Activated CD8-positive, alpha-beta memory T cell treated with anti-CD3 and anti-CD28 coated beads for 48 hours (primary cell): ENCODE measurements around the gene CEMP1.

Source experiments
- DNase-seq, 3 experiments: peaks; one replicate each; pipeline ENCODE4 v3.0.0-alpha.2; 2020; ENCODE audit warnings: low read depth in 2 of 3, low spot score in 2 of 3

Gene CEMP1

DNA sequence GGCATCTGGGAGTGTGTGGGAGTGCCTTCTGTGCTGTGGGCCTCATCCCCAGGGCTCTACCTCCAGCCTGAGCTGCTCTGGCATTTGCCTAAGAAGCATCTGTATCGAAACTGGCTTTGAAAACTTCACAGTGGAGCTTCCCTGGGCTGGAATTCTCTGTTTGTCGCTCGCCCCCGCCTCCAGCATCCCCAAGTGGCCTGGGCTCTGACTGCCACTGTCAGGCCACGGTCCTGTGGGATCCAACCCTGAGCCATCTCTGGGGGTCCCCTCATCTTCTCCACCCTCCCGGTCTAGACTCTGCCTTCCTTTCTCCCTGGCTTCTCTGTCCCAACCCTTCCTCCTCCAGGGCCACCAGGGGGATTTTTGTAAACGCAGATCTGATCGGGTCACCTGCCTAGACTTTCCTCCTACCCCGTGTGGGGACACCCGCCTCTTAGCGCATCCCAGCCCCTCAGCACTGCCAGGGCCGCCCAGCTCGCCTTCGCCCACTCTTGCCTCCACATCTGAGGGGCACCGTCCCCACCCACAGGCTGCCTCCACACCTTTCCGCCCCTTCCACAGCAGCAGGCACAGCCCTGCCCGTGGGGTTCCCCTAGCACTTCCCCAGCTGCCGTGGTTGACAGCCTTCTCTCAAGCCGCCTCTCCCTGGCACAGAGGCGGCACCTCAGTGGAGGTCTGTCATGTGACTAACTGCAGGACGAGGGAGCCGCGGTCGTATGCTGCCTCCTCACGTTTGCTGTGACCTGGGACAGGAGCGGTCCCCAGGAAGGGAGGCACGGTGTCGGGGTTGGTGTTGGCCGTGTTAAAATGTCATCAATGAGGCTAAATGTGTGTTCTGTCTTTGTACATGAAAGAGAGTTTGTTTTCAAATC lies 44.3 kb downstream of the CEMP1 start:
- DNase-seq = peak in 1 of 3 experiments; percentile 47

- DNase-seq = no peak
These were observed 45.2 kb downstream of the CEMP1 start for GRCh38 chr16:2485811-2486507.

DNA sequence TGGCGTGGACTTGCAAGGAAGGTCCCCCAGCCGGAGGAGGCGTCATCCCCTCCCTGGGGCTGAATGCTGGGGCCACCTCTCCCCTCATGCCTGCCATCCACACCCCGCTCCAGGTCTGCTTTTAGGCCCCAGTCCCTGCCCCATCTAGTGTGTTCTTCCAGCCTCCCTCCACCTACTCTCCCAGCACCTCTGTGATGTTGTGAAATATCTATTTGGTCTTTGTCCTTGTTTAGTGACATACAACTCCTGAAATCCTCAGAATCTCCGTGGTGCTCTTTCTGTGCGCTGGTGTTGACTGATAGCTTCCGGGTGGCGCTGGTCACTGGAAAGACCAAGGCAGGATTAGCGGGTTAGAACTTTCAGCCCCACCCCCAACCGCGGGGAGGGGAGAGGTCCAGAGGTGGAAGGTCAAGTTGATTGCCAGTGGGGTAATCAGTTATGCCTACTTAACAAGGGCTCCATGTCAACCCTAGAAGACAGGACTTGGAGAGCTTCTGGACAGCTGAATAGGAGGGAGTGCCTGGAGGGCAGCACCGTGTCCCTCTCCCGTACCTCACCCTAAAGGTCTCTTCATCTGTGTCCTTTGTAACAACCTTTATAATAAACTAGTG lies 46.2 kb downstream of the CEMP1 start:
- no peak for DNase-seq

GRCh38 chr16:2483939-2484897 lies 47.0 kb downstream of the CEMP1 start:
- no peak for DNase-seq

DNA sequence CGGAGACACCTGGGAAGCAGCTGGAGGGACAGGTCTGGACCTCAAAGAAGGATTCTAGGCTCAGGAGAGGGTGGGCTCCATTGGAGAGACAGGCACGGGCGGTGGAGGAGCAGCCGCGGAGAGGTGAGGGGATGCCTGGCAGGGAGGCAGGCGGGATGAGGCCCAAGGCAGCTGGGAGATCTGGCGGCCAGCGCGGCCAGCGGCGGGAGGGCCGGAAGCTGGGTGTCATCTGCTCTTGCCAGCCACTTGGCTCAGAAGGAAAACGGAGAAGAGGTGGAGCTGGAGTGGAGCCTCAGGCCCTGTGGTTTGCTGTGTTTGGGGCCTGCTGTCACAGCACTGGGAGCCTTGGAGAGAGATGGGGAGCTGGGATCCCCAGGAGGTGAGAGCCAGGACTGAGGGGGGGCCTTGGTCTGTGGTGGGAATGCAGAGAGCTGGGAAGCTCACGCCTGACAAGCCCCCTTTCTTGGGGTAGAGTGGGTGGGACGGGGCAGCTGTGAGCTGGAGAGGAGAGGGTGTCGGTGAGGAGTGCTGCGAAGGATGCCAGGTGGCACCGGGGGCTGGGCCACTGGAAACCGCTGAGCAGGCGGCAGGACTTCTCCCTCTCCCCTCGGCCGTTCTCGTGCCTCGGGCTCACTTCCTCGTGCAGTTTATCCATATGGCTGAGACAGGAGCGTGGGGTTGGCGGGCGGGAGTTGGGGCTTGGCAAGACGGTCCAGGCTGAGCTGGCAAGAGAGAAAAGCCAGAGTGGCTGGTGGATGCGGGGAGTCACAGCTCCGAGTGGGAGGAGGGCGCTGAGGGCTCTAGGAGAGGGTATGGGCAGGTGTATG lies 48.3 kb downstream of the CEMP1 start:
- no peak for DNase-seq

DNA sequence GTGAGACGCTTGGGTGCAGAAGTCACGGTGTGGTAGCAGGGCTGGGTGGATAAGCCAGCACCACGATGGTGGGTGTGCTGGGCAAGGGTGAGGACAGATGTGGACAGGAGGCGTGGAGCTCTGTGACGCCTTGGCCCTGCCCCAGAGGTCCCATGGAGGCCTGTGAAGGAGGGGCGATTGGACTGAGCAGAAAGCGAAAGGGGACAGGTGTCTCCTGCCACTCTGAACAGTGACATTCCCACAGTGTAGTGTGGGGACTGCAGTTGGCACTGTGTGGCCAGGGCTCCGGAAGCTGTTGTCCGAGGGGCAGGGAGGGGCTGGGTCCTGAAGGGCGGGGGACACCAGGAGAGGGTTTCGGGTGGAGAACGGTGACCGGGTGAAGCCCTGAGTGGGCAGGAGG lies 49.0 kb downstream of the CEMP1 start:
- DNase-seq = no peak

- DNase-seq = no peak
These were observed 49.5 kb downstream of the CEMP1 start for GRCh38 chr16:2481676-2482075.

- no peak for DNase-seq
These were observed 50.3 kb downstream of the CEMP1 start for GRCh38 chr16:2480948-2481347.
